Heart left ventricle (tissue), 13 donors: ENCODE measurements around the gene PCBP3.
"Not testable (repeated sequence)": the region's sequence is repeated elsewhere in the genome, so short reads cannot be mapped to it uniquely, and the experiment has no call there.

Experiments
- POLR2A ChIP-seq, 2 donors: fragments of 450-650 bp; IDR thresholded peaks; one replicate each; pipeline ENCODE4 v1.6.1; 2017; ENCODE audit warnings: antibody characterized with exemption in 2 of 2, mild to moderate bottlenecking in 2 of 2, moderate library complexity in 2 of 2
- TF ChIP-seq, protein P1 (sequence below), 12 donors: fragments of 200-600 bp; sonication (generic) in 4 of 12; IDR thresholded peaks; one replicate each; pipeline versions ENCODE4 v1.5.0 to v1.8.0; 2018 to 2022; ENCODE audit warnings: antibody characterized with exemption in 12 of 12, mild to moderate bottlenecking in 5 of 12
- donor health status: ischemic (EF 13 %, LVEDD 7.1; RV severe dilation, severe dysfunction).
- donor health status: DM: no; HTN: yes; CAD: no.
- donor health status: DM: no; HTN: no; CAD: no.
- donor health status: ischemic (EF 25% LVEDD 6.9; RV normal size, moderate dysfunction).
- donor health status: ischemic (EF 25% LVEDD 5.7; RV mildly dilated, moderate dysfunction).
- donor health status: ischemic (EF 35%, LVEDD 5.7; RV mildly dilated, moderate dysfunction).
- donor health status: nonischemic (EF 11% LVEDD 7.7; RV severe dilation, severe dysfunction).
- donor health status: DM: yes; HTN: yes; CAD: no.
- donor health status: PGD.
- donor health status: ischemic (EF 29% LVEDD 5.4; RV normal size, mild dysfunction).
- donor health status: nonischemic (EF 23%, LVEDD 6.1; RV moderate dilation, normal function).

DNA sequence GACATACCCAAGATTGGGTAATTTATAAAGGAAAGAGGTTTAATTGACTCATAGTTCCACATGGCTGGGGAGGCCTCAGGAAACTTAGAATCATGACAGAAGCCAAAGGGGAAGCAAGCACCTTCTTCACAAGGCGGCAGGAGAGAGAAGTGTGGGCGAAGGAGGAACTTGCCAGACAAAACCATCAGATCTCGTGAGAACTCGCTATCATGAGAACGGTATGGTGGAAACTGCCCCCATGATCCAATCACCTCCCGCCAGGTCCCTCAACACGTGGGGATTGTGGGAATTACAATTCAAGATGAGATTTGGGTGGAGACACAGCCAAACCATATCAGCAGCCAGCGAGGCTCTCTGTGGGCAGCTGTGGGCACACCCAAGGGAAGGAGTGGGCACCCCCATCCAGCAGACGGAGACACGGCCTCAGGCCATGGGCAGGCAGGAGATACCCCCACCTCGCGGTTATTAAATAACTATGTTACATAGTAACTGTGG lies 189.3 kb downstream of the PCBP3 start:
- TF ChIP-seq, protein P1, sequence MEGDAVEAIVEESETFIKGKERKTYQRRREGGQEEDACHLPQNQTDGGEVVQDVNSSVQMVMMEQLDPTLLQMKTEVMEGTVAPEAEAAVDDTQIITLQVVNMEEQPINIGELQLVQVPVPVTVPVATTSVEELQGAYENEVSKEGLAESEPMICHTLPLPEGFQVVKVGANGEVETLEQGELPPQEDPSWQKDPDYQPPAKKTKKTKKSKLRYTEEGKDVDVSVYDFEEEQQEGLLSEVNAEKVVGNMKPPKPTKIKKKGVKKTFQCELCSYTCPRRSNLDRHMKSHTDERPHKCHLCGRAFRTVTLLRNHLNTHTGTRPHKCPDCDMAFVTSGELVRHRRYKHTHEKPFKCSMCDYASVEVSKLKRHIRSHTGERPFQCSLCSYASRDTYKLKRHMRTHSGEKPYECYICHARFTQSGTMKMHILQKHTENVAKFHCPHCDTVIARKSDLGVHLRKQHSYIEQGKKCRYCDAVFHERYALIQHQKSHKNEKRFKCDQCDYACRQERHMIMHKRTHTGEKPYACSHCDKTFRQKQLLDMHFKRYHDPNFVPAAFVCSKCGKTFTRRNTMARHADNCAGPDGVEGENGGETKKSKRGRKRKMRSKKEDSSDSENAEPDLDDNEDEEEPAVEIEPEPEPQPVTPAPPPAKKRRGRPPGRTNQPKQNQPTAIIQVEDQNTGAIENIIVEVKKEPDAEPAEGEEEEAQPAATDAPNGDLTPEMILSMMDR (IDR thresholded peaks at IDR 0.05), result not testable (repeated sequence)
- not testable (repeated sequence) for TF ChIP-seq POLR2A (IDR thresholded peaks at IDR 0.05)
